Lower leg skin (tissue), 4 donors: ENCODE data around the gene EML1. TPM values are rescaled to one million over a fixed set of nuclear protein-coding genes. Genes with fewer than 3 reads are reported as not detected.

Experiments
- DNase-seq, 2 donors: peaks; one replicate each; pipeline ENCODE4 v3.0.0-alpha.2; 2019; ENCODE audit warnings: low spot score in 2 of 2
- H3K4me3 ChIP-seq: fragments of 200-600 bp; sonication (generic); 2 replicates; pipeline ENCODE4 v1.5.1; 2017; ENCODE audit warnings: mild to moderate bottlenecking, low read depth; ENCODE audit not compliant: poor library complexity, severe bottlenecking
- CTCF ChIP-seq, 3 donors: fragments of 450-650 bp; IDR thresholded peaks; one replicate each; pipeline ENCODE4 v1.5.1; 2016; ENCODE audit warnings: antibody characterized with exemption in 3 of 3, mild to moderate bottlenecking in 3 of 3, moderate library complexity in 2 of 3
- POLR2A ChIP-seq, 2 donors: fragments of 450-650 bp; IDR thresholded peaks; one replicate each; pipeline ENCODE4 v1.6.1; 2016 to 2017; ENCODE audit warnings: antibody characterized with exemption in 2 of 2, mild to moderate bottlenecking in 1 of 2, moderate library complexity in 1 of 2
- WGBS, 2 donors: methylation state at CpG; one replicate each; pipeline ENCODE4 v1.1.5; 2018; 5-methylcytosine and 5-hydroxymethylcytosine counted together
- intact Hi-C: fragments of 100-400 bp; cut with DNase I; formaldehyde crosslinking; loops from one replicate; pipeline ENCODE4 v1.15.0; 2023; ENCODE audit warnings: low total_unique reads
- total RNA-seq, 4 donors: library from RNA; depleted of rRNA; stranded (reverse); fragments of >200 nt; gene quantifications; one replicate each; pipeline ENCODE4 v1.1.0, GENCODE V29; 2016

EML1 gene
- total RNA-seq, 4 donors from 2014 or later: 10.7 to 24.7 (median 21.3) TPM

DNA sequence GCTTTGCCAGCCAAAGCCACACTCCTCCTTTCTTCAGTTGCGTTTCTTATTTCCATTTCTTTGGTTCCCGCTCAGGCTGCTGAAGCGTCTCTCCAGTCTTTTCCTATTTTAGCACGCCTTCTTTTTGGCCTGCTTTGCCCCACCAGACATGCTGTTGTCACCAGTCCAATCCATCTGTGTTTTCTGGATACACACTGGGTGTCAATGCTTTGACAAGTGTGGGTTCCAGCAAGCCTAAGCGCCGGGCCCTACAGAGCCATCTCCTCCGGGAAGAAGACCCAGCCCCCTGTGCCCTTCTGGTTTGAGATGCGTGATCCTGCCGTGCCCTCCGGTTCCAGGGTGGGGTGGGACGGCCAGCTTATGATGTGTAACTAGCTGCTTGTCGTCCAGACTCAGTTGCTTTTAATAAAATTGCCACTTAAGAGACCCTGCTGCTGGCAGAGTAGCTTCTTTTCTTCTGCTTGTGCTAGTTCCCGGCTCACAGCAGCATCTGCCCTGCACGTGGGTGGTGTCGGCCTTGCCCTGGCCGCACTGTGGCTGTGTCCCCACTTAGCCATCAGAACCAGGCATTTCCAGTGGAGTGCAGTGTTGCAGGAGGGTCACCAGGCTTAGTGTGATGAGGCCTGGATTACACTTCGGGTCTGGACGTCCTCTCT is 29.7 kb downstream of the EML1 start:
- peak in 1 of 2 donors; percentile 85 for DNase-seq
- intact Hi-C loops: no loop called here
- TF ChIP-seq POLR2A (IDR thresholded peaks at IDR 0.05) (no peak), CTCF (IDR thresholded peaks at IDR 0.05) (no peak)
- H3K4me3 ChIP-seq: no peak overlapping the region
- 60 to 66% methylated on average over 18 of the region's 18 CpGs for WGBS, 2 donors

DNA sequence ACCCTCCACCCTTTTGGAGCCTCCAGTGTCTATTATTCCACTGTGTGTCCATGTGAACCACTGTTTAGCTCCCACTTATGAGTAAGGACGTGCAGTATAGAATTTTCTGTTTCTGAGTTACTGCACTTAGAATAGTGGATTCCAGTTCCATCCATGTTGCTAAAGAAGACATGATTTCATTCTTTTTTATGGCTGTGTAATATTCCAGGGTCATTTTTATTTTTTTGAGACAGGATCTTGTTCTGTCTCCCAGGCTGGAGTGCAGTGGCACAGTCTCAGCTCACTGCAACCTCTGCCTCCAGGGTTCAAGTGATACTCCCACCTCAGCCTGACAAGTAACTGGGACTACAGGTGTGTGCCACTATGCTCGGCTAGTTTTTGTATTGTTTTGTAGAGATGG is 31.6 kb downstream of the EML1 start:
- intact Hi-C loops: no loop called here
- WGBS, 2 donors: 100% methylated on average over 2 of the region's 2 CpGs
- H3K4me3 ChIP-seq: no peak overlapping the region
- TF ChIP-seq POLR2A (IDR thresholded peaks at IDR 0.05) (no peak), CTCF (IDR thresholded peaks at IDR 0.05) (no peak)
- peak in 1 of 2 donors; percentile 18 for DNase-seq

GRCh38 chr14:99829450-99829849 is 36.2 kb downstream of the EML1 start:
- intact Hi-C loops: no loop called here
- H3K4me3 ChIP-seq: no peak overlapping the region
- peak in 1 of 2 donors; percentile 45 for DNase-seq
- WGBS, 2 donors: 47 to 87% methylated on average over 2 of the region's 2 CpGs
- TF ChIP-seq POLR2A (IDR thresholded peaks at IDR 0.05) (no peak), CTCF (IDR thresholded peaks at IDR 0.05) (no peak)

- 80 to 86% methylated on average over 5 of the region's 5 CpGs for WGBS, 2 donors
- TF ChIP-seq CTCF (IDR thresholded peaks at IDR 0.05) (no peak), POLR2A (IDR thresholded peaks at IDR 0.05) (no peak)
- intact Hi-C loops: no loop called here
- H3K4me3 ChIP-seq: no peak overlapping the region
- DNase-seq: peak in 1 of 2 donors; percentile 49
Observed at GRCh38 chr14:99831303-99831702, 38.1 kb downstream of the EML1 start.

DNA sequence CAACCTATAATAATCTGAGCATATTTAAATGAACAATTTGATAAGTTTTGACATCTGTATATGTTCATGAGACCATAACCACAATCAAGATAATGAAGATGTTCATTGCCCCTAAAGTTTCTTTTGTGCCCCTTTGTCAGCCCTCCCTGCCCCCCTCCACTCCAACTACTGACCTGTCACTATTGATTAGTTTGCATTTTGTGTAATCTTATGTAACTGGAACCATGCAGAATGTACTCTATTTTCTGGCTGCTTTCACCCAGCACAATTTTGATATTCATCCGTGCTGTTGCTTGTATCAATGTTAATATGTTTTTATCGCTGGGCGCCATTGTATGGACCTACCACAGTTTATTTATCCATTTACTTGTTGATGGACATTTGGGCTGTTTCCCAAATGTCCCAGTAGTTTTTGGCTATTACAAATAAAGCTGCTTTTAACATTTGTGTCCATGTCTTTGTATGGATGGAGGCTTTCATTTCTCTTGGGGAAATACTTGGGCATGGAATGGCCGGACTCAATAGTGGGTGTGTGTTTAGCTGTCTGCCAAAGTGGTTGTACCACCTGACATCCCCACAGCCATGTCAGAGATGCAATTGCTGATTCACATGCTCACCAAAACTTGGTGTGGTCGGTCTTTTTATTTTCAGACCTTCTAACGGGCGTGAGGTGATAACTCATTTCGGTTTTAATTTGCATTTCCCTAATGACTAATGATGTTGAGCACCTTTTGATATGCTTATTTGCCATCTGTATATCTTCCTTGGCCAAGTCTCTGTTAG is 38.9 kb downstream of the EML1 start:
- H3K4me3 ChIP-seq: no peak overlapping the region
- intact Hi-C loops: no loop called here
- peak in 1 of 2 donors; percentile 8 for DNase-seq
- TF ChIP-seq POLR2A (IDR thresholded peaks at IDR 0.05): no peak
- no peak for TF ChIP-seq CTCF (IDR thresholded peaks at IDR 0.05)
- 73 to 79% methylated on average over 8 of the region's 8 CpGs for WGBS, 2 donors
